Prostate gland (tissue), 2 donors: ENCODE measurements around the gene KBTBD3. TPM values are rescaled to one million over a fixed set of nuclear protein-coding genes. Genes with fewer than 3 reads are reported as not detected.

Experiments used
- DNase-seq: peaks from one replicate; pipeline ENCODE4 v3.0.0-alpha.2; 2019; ENCODE audit warnings: low spot score
- H3K27ac ChIP-seq, 2 donors: fragments of 200-600 bp; sonication (generic); 2 replicates each; pipeline ENCODE4 v1.5.1; 2017 to 2019
- H3K27me3 ChIP-seq: fragments of 200-600 bp; sonication (generic); replicated peaks from 2 replicates; pipeline ENCODE4 v1.5.1; 2019; ENCODE audit not compliant: insufficient read depth
- H3K36me3 ChIP-seq, 2 donors: fragments of 200-600 bp; sonication (generic); 1 replicate in 1 of 2; 2 replicates in 1 of 2; pipeline versions ENCODE4 v1.5.1 to v1.8.1; 2017 to 2019
- H3K4me1 ChIP-seq: fragments of 200-600 bp; sonication (generic); replicated peaks from 2 replicates; pipeline ENCODE4 v1.5.1; 2019
- H3K4me3 ChIP-seq, 2 donors: fragments of 200-600 bp; sonication (generic); 2 replicates each; pipeline ENCODE4 v1.5.1; 2017 to 2019
- H3K9me3 ChIP-seq: fragments of 200-600 bp; sonication (generic); 2 replicates; pipeline ENCODE4 v1.5.1; 2017
- CTCF ChIP-seq, 4 experiments: fragments of 200-600 bp in 2 of 4; fragments of 450-650 bp in 2 of 4; sonication (generic) in 2 of 4; IDR thresholded peaks; 1 replicate in 3 of 4; 2 replicates in 1 of 4; pipeline ENCODE4 v1.5.1; 2016 to 2019; ENCODE audit warnings: antibody characterized with exemption in 4 of 4, mild to moderate bottlenecking in 2 of 4, moderate library complexity in 2 of 4
- POLR2A ChIP-seq: fragments of 450-650 bp; IDR thresholded peaks from one replicate; pipeline ENCODE4 v1.6.1; 2016; ENCODE audit warnings: antibody characterized with exemption, mild to moderate bottlenecking
- POLR2AphosphoS5 ChIP-seq: sonication (generic); formaldehyde crosslinking; IDR thresholded peaks from one replicate; pipeline ENCODE4 v1.6.1; 2017; ENCODE audit warnings: antibody characterized with exemption
- WGBS: methylation state at CpG from one replicate; pipeline ENCODE4 v1.1.5; 2018; 5-methylcytosine and 5-hydroxymethylcytosine counted together
- intact Hi-C: fragments of 100-400 bp; cut with DNase I; formaldehyde crosslinking; loops from one replicate; pipeline ENCODE4 v1.14.2; 2022
- total RNA-seq, 2 donors: library from RNA; depleted of rRNA; stranded (reverse); fragments of >200 nt; gene quantifications; one replicate each; pipeline ENCODE4 v1.1.0, GENCODE V29; 2016

The KBTBD3 gene
- total RNA-seq, 2 donors from 2014 or later: 3.8 to 7.3 TPM

- no peak for DNase-seq
- Histone ChIP-seq H3K27me3 (no peaks in the 10 kb centered on the region), H3K27ac (no peak overlapping the region), H3K4me3 (no peak overlapping the region), H3K36me3 (no peaks in the 10 kb centered on the region), H3K4me1 (no peaks in the 10 kb centered on the region), H3K9me3 (no peaks in the 10 kb centered on the region)
- TF ChIP-seq POLR2AphosphoS5: no peak
- TF ChIP-seq POLR2A: no peak
- no peak for TF ChIP-seq CTCF (IDR thresholded peaks at IDR 0.05)
- intact Hi-C loops: no loop called here
- 84% methylated on average over 3 of the region's 3 CpGs for WGBS
Measured at GRCh38 chr11:106031936-106032335, 45.2 kb downstream of the KBTBD3 start.

GRCh38 chr11:106031202-106031810 lies 45.8 kb downstream of the KBTBD3 start:
- Histone ChIP-seq H3K27me3 (no peaks in the 10 kb centered on the region), H3K27ac (no peak overlapping the region), H3K4me1 (no peaks in the 10 kb centered on the region), H3K4me3 (no peak overlapping the region), H3K9me3 (no peaks in the 10 kb centered on the region), H3K36me3 (no peaks in the 10 kb centered on the region)
- no peak for DNase-seq
- TF ChIP-seq POLR2AphosphoS5: no peak
- no peak for TF ChIP-seq POLR2A
- WGBS: 69% methylated on average over 2 of the region's 2 CpGs
- intact Hi-C loops: no loop called here

- H3K4me3 ChIP-seq: no peak overlapping the region
- intact Hi-C loops: no loop called here
- no peaks in the 10 kb centered on the region for H3K36me3 ChIP-seq
- no peak overlapping the region for H3K27ac ChIP-seq
- H3K9me3 ChIP-seq: no peaks in the 10 kb centered on the region
- no peak for TF ChIP-seq CTCF (IDR thresholded peaks at IDR 0.05)
- no peak for TF ChIP-seq POLR2AphosphoS5
- TF ChIP-seq POLR2A: no peak
- no peaks in the 10 kb centered on the region for H3K4me1 ChIP-seq
- no peaks in the 10 kb centered on the region for H3K27me3 ChIP-seq
- DNase-seq: no peak
- 57% methylated on average over 4 of the region's 4 CpGs for WGBS
Measured at GRCh38 chr11:106030609-106031008, 46.5 kb downstream of the KBTBD3 start.

GRCh38 chr11:106022795-106023275 lies 54.3 kb downstream of the KBTBD3 start:
- TF ChIP-seq POLR2AphosphoS5 (no peak), CTCF (IDR thresholded peaks at IDR 0.05) (no peak), POLR2A (no peak)
- Histone ChIP-seq H3K9me3 (no peaks in the 10 kb centered on the region), H3K4me3 (peak overlapping the region; percentile 70 to 83), H3K4me1 (no peaks in the 10 kb centered on the region), H3K27me3 (no peaks in the 10 kb centered on the region), H3K36me3 (no peaks in the 10 kb centered on the region), H3K27ac (peak overlapping the region in 1 of 2 donors; percentile 25)
- intact Hi-C loops: no loop called here
- 89% methylated on average over 7 of the region's 7 CpGs for WGBS
- DNase-seq: no peak

GRCh38 chr11:106021967-106022794 lies 55.0 kb downstream of the KBTBD3 start, which contains the start of gene MSANTD4:
TSS of gene MSANTD4 (minus strand) at chr11:106022240. CDS start at chr11:106010917, 11,323 bp downstream.
- TF ChIP-seq POLR2A (no peak), POLR2AphosphoS5 (peak; percentile 90)
- peak; percentile 98 for DNase-seq
- peak within 1 kb of the TSS; percentile 58 to 70 for H3K27ac ChIP-seq
- no peaks in the 10 kb centered on the region for H3K27me3 ChIP-seq
- 4% methylated on average over 43 of the region's 48 CpGs for WGBS
- no peaks in the 10 kb centered on the region for H3K9me3 ChIP-seq
- H3K4me1 ChIP-seq: no peaks in the 10 kb centered on the region
- H3K36me3 ChIP-seq: no peaks in the 10 kb centered on the region
- intact Hi-C loops: loop anchor here (2.0 kb wide), 1 partner anchor 55 kb away; the partner anchor contains the start of genes AASDHPPT and KBTBD3
- H3K4me3 ChIP-seq: peak within 1 kb of the TSS; percentile 70 to 83
